Glomerular visceral epithelial cell (primary cell): ENCODE results near the gene PTPN9.
"Not testable (repeated sequence)": the region's sequence is repeated elsewhere in the genome, so short reads cannot be mapped to it uniquely, and the experiment has no call there.

Experiments
- DNase-seq: peaks from one replicate; pipeline ENCODE4 v3.0.0-alpha.2; 2016; ENCODE audit errors: extremely low spot score

The PTPN9 gene

DNA sequence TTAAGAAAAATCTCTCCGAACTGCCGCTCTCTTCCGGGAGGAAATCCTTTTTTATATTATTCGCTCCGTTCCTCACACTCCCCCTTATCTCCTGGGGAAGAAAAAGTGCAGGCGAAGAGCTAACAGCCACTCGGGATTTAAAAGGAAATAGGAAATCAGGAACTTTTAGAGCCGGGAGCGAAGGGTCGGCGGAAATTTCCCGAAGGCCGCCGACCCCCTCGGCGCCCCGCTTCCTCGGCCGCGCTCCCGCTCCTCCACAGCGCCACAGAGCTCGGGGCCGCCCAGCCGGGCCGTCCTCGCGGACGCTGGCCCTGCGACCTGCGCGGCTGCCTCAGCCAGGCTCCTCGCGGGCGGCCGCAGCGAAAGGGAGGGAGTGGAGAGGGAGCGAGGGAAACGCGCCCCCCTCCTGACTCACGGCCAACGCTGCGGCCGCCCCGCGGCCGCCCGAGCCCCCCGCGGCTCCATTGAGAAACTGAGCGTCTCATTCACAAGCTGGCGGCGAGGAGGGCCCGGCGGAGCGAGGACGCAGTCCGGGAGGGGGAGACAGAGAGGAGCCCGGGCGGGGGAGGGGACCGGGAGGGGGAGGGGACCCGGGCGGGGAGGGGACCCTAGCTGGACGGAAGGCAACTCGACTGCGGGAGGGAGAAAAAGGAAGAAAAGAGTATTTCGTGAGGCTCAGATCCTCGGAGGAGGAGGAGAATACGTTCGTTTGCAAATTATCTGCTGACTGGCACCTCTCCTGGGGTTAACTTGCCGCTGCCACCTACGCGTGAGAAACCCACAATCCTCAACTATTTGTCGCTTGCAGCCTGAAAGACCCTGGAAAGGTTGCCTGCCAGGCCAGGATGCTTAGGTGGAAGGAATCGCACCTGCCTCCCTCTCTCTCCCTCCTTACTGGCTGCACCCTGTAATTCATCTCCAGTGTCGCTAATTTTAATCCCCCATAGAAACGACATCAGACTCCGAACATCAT lies at the start of gene PTPN9:
Gene PTPN9 (minus strand): TSS at position 368 of the 973 bp plus-strand sequence. CDS start 539 bp downstream, outside the sequence.
- peak; percentile 84 for DNase-seq

DNA sequence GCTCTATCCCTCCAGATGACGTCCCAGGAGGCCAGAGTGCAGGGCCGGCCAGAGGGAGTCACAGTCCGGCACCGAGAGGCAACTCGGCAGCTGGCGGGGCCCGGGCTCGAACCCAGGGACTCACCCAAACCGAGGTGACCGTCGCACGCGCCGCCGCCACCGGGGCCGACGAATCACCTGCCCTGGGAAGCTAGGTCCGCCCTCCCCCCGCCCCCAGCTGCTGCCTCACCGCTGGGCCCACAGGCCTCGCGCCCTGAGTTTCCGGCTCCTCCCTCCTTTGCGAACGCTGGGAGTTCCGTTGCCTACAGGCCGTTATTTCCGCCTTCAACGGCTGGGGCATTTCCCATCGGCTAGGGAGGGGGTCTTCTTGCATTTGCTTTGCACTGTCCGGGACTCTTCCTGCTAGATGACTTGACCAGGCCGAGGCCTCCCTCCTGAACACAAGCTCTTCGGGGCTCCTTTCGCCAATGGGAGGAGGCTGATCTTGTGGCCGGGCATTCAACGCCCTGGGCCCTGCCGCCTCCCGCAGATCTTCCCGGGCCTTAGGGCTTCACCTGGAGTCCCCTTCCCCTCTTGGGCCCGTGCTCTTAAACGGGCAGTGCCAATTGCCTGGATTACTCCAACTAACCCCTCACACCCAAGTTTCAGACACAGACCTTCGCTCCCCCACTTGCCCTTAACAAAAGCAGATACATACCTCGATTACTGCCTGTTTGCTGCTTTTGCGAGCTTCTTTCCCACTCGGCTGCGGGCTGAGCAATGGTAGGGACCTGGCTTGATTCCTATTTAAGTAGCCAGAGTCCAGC lies 46.6 kb upstream of the PTPN9 start, which contains the start of gene SNUPN:
Gene SNUPN (minus strand): TSS at position 184 of the 806 bp plus-strand sequence. CDS start 4,674 bp downstream, outside the sequence.
- DNase-seq = peak; percentile 94

DNA sequence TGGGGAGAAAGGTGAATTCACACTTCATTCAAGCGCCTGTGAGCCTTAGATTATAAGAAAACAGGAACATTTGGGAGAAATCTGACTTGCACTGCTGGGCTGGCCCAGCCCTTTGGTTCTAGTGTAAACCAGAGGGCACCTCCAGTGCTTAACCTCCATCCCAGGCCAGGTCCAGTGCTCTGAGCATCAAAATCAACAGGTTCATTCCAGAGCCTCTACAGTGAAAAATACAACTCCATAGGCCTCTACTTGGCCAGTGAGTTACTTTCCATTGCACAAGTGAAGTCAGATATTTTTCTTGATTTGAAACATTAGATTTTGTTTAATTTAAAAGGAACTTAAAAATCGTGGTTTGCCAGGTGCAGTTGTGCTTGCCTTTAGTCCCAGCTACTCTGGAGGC lies 43.4 kb upstream of the PTPN9 start:
- DNase-seq = no peak

DNA sequence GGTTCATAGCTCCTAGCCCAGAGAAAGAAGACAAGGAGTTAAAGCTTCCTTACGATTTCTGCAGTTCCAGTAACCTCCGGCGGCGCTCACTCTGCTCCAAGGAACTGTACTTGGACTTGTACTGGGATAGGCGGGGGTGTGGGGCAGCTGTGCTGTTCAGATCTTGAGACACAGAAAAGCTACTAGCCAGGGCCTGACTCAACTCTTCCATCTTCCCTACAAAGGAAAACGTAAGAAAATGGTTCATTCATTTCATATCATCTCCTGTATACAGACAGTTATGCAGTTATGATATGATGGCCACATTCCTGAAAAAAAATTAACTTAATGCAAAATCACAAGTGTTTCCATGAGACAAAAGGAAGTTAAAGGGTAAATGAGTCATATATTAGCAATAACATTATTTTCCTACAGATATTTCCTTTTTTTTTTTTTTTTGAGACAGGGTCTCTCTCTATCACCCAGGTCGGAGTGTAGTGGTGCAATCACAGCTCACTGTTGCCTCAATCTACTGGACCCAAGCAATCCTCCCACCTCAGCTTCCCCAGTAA lies 41.8 kb upstream of the PTPN9 start:
- DNase-seq = peak; percentile 46

DNA sequence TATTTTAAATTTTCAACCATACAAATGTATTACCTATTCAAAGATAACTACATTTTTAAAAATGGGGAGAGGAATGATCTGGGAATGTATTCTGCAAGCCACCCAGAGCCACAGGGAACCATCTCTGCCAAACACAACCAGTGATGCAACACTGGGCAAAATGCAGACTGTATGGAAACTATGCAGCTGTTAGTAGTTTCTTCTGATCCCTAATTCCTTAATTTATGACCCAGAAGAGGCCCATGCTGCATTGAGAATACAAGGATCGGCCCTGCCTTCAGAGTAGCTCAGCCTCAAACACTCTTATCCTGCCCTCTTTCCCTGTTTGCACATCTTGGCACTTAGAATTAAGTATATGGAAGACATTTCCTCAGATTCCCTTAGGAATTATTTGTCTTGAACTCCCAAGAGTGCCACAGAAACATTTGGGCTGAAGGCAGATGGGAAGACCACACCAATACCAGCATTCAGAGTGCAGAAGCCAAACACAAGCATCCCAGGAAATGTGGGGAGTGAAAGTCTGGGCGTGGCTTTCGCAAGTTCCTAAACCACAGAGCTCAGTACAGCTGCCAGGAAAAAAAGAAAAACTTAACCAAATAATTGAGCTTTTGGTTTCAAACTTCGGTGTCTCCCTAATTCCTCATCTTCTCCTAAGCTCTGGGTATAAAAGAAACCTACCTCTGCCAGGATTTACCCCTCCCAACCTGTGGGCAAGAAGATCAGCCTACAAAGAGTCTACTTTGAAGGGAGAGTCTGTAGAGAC lies 41.1 kb upstream of the PTPN9 start:
- DNase-seq = peak; percentile 28

DNA sequence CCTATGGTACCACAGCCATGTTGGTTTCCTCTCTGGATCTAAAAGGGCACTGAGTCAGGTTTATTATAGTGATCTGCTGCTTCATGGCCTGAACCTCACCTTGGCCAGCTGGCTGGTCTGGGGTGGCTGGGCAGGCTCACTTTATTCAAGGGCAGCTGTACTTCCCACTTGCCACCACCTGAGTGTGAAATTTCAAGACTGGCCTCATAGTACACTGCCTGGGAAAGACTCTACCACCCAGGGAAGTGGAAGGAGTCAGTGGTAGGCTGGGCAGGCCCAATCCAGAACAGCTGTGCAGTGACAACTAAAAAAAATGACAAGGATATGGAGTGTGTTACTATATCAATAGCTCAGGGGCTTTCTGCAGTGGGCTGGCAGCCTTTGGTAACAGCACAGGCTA lies 37.7 kb upstream of the PTPN9 start:
- no peak for DNase-seq

DNA sequence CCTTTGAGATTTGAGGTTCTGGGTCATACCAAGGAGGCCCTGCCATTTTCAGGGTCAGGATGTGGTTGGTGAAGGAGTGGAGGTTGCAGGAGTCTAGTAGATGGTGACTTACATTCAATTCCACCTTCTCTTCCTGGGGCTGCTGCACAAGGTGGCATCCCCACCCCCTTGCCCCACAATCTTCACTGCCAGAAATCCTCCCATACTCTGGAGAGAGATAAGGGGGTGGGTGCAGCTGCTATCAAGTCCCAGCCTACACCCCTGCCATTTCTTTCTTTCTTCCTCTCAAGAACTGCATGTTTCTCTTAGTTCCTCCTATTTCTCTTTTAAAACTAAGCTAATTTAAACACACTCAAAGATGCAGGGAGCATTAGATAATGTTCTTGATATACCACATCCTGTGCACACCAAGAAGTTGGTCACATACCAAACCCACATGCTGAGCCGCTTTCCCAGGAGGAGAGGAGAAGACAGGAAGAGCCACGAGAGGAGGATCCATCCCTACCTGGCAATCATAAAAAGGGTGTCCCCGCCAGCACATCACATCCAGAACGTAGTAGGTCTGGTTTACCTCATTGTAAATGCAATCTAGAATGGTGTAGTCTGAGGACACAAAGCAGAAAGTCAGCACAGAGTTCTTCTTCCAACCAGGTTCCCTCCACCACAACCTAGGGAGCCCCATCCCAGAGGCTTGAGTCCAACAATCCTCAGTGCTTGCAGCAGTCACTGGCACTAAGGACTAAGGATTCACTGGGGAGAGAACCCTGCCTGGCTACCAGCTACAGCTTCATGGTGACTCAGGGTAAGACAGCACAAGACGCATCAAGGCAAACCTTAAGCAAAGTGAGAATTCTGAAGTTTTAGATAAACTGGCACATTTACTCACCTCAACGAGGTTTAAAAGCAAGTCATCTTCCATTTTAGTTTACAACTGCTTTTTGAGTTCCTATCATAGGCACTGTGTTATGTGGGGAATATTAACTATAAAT lies 27.9 kb upstream of the PTPN9 start:
- peak; percentile 59 for DNase-seq

DNA sequence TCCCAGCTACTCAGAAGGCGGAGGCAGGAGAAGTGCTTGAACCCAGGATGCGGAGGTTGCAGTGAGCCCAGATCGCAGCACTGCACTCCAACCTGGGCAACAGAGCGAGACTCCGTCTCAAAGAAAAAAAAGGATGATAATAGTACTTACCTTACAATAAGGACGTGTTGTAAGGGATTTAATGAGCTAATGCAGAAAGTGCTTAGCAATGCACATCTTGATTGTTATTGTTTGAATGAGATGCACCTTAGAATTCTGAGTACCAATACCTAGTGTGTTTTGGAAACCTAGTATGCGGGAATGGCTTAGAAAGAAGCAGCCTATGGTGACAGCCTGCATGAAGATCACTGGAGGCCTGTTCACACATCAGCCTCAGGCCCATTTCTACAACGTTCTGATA lies 26.9 kb upstream of the PTPN9 start:
- no peak for DNase-seq

DNA sequence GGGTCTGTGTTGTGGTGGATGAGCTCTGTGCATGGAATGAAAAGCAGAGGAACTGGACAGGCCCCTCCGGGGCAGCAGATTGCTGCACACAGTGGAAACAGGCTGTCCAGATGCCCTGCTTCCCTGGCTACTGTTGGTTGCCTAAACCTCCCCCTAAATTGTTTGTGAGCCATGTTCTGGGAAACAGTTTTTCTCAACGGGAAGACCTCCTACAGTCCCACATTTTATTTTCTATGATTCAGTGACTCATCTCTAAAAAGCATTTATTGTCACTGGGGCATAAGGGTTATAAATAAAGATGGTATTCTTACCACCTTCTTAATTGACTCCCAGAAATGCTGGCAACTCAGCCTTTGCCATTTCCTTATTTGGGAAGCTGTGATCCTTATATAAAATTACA lies 20.3 kb upstream of the PTPN9 start:
- no peak for DNase-seq

DNA sequence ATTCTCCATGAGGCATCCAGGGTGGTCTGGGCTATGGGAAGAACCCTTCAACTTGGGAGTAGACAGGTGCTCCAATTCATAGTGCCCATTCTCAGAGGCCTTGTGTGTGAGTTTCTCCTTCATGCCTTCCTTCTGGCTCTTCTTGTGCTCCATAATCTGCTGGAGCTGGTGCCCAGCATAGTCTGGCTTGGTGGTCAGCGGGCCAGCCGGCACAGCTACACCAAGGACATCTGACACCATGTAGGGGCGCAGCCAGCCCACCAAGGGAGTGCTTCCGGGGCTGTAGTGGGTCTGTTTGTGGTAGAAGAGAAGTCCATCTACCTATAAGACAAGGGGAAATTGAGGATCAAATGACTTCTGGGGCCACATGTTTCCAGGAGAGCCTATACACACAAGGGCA lies 19.2 kb upstream of the PTPN9 start:
- DNase-seq = no peak

DNA sequence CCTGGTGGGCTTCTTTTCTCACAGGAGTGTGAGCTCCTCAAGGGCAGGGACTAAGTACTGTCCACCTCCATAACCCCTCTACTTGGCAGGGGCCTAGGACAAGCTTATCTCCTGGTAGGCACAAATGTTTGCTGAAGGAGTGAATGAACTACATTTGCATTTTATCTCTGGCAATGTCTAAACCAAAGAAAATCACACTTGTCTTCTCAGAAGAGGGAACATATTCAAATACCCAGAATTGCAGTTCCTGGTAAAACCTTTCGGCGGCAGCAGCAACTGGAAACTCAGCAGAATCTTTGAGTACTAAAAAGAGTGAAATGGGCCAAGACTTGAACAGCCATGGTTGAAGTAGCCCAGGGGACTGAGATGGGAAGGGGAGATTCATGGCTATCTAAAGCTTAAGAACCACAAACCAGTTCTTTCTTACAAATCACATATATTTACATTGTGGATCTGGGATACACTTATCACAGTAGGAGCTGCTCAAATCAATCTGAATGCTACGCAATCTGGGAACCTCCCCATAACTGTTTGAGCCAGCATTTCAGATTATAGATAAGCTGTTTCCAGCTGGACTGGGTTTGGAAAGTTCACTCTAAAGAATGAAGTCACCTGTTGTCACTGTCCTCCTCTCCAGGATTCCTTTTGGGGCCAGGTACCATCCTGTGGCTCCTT lies 18.7 kb upstream of the PTPN9 start:
- DNase-seq = no peak

DNA sequence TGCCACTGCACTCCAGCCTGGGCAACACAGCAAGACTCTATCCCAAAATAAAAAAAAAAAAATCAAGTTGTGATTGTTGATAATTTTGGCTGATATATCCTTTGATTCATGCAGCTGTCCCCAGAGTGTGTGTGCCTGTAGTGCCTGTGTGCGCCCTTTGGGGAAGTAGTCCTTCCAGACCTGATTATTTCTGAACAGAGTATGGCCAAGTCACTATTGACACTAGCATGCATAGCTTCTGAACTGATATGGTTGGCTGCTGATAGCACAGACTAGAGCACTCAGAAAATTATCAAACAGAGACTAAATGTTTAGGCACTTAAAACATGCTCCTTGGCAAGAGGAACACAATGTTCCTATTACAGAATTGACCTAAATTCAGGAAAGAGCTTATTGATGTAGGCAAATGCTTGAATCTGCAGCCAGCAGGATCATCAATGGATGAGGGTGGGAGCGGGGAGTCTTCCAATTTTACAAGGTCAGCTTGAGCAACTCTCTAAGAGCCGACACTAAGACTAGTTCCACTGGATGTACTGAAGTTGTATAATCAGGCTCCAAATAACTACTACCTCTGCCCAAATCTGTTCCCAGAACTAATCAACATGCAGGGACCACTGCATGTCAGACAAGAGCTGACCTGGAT lies 17.7 kb upstream of the PTPN9 start:
- no peak for DNase-seq

DNA sequence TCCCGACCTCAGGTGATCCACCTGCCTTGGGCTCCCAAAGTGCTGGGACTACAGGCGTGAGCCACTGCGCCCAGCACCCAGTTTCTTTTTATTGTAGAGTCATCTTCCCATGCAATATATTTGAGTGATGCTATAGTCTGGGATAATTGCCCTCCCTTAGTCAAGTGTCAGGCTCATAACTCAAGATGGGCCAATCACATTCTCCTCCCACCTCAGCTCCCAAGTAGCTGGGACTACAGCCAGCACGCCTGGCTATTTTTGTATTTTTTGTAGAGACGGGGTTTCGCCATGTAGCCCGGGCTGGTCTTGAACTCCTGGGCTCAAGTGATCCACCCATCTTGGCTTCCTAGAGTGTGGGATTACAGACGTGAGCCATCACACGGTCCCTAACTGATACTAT lies 15.2 kb upstream of the PTPN9 start:
- DNase-seq = no peak

DNA sequence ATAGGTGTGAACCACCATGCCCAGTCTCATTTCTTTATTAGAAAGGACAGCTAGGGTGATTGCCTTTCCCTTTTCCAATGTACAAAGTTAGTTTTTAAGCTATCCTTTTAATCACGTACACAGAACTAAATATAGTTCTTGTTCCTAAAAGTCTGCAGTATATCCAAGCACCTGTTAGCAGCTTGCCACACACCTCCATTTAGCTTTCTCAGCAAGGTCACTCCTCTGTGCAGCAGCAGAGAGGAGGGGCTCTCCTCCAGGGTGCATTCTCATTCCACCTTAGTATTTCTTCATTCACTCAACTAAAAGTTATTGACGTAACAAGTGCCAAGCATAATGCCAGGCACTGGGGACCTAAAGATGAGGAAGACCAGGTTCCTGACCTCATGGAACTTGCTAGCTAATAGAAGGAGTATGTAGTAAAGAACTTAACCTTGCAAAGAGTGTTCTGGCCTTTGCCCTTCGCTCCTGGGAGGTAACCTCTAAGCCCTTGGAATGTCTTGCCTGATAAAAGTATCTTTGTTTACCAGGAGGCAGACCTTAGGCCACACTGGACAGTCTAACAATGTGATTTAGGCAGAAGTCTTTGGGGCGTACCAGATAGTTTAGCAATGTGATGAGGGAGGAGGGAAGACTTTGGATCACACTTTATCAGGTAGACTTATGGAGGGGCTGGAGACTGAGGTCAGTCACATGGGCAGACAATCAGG lies 12.7 kb upstream of the PTPN9 start:
- no peak for DNase-seq

DNA sequence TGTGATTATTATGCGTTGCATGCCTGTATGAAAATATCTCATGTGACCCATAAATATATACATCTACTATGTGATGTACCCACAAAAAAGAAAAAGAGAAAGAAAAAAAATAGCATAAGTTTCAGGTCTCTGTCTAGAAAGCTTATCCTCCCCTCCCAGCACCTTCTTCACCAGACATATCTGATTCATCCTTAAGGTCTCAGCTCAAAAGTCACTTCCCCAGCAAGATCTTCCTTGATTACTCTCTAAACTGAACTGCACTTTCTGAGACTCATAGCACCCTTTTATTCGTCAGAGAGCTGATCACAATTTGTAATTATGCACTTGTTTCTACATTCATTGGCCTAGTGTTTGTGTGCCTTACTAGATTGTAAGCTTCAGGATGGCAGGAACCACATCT lies 11.1 kb upstream of the PTPN9 start:
- DNase-seq = no peak

DNA sequence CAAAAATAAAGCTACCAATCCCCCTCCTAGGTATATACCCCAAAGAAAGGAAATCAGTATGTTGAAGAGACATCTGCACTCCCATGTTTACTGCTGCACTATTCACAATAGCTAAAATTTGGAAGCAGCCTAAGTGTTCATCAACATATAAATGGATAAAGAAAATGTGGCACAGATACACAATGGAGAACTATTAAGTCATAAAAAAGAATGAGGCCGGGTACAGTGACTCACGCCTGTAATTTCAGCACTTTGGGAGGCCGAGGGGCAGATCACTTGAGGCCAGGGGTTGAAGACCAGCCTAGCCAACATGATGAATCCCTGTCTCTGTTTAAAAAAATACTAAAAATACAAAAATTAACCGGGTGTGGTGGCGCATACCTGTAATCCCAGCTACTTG lies 10.0 kb upstream of the PTPN9 start:
- DNase-seq = no peak

DNA sequence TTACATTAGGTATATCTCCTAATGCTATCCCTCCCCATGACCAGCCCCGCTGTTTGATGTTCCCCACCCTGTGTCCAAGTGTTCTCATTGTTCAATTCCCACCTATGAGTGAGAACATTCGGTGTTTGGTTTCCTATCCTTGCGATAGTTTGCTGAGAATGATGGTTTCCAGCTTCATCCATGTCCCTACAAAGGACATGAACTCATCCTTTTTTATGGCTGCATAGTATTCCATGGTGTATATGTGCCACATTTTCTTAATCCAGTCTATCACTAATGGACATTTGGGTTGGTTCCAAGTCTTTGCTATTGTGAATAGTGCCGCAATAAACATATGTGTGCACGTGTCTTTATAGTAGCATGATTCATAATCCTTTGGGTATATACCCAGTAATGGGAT lies 7.3 kb upstream of the PTPN9 start:
- not testable (repeated sequence) for DNase-seq

DNA sequence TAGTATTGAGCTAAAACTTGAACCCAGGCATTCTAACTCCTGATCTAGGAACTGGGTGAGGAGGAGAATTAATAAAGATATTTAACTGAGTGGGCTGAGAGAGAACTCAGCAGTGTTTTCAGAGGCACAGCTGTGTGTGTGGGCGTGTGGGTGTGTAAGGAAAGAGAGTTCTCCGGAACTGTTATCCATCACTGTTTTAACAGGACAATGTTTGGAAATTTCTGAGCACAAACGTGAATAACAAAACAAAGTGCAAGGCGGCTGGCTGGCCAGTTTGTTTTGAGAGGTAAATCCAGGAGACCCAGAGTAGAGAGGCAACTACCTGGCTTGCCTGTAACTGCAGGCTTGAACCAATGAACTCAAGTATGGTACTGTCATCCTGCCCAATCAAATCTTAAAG lies 5.0 kb upstream of the PTPN9 start:
- no peak for DNase-seq

DNA sequence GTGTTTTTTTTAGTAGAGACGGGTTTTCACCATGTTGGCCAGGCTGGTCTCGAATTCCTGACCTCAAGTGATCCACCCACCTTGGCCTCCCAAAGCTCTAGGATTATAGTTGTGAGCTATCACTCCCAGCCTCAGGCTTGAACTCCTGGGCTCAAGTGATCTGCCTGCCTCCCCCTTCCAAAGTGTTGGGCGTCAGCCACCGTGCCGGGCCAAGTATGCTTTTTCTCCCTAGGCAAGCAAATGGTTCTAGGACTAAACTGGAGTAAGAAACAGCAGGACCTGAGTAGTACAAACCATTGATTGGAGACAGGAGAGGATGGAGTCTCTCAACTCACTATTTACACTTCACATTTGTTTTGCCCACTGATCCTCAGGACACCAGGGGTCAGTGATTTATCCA lies 4.6 kb upstream of the PTPN9 start:
- no peak for DNase-seq
